GM19397 (cell line): ENCODE measurements around the gene FAM53B.

Experiments
- ATAC-seq: cut with Tn5 transposase; IDR thresholded peaks from one replicate; pipeline ENCODE4 v1.9.1; 2021; ENCODE audit warnings: mild to moderate bottlenecking, moderate library complexity; ENCODE audit not compliant: unreplicated experiment

The FAM53B gene

GRCh38 chr10:124711145-124711544 is 33.0 kb downstream of the FAM53B start:
- ATAC-seq, result no peak

GRCh38 chr10:124710266-124710881 is 33.8 kb downstream of the FAM53B start:
- ATAC-seq, result no peak

- no peak for ATAC-seq
Measured at GRCh38 chr10:124709861-124710260, 34.3 kb downstream of the FAM53B start.

- ATAC-seq, result no peak
Measured at GRCh38 chr10:124708922-124709520, 35.2 kb downstream of the FAM53B start.

- ATAC-seq, result no peak
Measured at GRCh38 chr10:124708246-124708779, 35.9 kb downstream of the FAM53B start.

DNA sequence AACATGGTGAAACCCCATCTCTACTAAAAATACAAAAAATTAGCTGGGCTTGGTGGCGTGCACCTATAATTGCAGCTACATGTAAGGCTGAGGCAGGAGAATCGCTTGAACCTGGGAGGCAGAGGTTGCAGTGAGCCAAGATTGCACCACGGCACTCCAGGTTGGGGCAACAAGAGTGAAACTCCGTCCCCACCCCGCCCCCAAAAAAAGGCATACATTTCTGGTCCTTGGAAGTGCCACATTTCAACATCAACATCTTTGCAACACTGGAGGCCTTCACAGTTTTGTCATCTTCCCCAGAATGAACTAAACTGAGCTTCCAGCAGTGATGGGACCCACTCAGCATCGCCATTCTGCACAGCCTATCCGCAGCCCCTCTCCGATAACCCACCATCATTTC is 36.6 kb downstream of the FAM53B start:
- no peak for ATAC-seq

- no peak for ATAC-seq
Measured at GRCh38 chr10:124707144-124707467, 37.1 kb downstream of the FAM53B start.

DNA sequence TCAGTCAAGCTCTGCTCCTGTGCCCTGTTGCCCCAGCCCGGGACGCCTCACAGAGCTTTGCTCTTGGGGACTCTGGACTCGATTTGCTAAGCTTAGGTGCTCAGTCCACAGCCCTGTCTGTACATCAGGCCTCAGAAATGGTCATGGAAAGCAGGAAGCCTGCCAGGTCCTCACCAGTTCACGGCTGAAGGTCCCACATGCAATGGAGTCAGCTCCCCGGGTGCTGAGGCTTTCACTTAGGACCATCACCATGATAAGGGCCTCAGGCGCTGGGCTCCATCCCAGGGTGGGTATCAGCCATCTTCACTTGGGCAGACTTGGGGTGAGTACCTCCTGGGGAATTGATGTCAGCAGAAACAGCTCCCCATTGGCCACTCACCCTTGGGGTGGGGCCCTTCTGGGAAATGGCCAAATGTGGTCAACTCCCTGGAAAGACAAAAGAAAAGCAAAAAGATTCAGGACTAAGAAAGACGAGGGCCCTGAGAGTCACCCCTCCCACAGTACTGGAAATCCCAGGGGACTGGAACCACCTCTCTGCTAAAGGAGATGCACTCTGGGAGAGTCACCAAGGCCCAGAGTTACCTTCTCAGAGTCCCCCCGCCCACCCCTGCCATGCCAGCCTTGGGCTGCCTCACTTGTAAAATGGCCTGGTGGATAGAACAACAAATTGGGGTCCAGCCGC is 37.6 kb downstream of the FAM53B start:
- ATAC-seq, result no peak

GRCh38 chr10:124705817-124706461 is 38.2 kb downstream of the FAM53B start:
- no peak for ATAC-seq

GRCh38 chr10:124705381-124705740 is 38.8 kb downstream of the FAM53B start:
- no peak for ATAC-seq

DNA sequence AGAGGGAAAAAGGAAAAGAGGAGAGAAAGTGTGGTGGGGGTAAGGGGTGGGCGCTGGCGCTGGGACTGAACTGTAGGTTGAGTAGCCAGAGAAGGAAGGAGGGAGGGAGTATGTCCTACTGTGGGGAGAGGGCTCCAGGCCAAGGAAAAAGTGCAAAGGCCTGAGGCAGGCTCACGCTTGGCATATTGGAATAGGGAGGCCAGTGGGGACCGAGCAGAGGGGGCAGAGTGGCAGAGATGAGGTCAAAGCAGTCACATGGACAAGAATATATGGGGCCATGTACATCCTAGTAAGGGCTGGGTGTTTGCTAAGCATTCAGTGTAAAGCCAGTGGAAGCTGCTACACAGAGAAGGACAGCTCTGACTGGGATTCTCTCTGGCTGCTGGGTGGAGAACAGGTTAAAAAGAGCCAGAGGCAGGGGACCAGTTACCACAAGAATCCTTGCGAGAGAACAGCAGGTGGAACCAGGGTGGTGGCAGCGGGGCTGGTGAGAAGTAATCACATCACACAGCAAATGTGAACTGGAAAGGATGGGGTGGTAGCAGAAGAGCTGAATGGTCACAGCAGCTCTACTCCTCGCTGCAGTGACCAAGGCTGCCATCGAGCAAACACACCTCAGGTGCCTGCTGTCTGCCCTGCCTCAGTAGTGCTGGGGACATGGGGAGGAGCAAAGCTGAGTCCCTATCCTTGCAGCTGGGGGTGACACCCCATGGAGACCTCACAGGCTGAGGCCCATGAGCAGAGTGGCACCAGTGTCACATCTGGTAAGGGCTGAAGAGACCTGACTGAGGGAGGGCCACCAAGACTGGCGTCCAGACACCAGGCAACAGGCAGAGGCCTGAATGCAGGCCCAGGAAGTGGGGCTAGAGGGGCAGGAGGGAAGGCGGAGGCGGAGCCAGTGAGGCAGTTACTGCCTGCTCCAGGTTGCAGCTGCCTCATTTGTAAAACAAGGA is 39.5 kb downstream of the FAM53B start:
- ATAC-seq, result no peak

- no peak for ATAC-seq
Measured at GRCh38 chr10:124703778-124704427, 40.3 kb downstream of the FAM53B start.

DNA sequence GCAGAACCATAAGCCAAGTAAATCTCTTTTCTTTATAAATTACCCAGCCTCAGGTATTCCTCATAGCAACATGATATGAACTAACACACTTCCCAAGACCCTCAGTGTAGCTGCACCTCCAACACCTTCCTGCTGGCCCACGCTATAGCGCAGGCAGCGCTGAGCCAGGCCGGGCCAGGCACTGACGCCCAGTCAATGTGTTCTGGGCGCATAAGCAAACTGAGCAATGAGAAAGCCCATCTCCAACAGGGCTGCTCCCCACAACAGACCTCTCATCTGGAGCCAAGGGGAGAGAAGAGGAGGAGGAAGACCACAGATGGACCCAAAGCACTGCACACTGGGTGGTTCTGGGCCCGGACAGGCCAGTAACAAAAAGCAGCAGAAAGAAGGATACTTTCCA is 40.8 kb downstream of the FAM53B start:
- no peak for ATAC-seq

GRCh38 chr10:124701881-124702656 is 42.1 kb downstream of the FAM53B start:
- ATAC-seq, result no peak

GRCh38 chr10:124701435-124701834 is 42.7 kb downstream of the FAM53B start:
- no peak for ATAC-seq

DNA sequence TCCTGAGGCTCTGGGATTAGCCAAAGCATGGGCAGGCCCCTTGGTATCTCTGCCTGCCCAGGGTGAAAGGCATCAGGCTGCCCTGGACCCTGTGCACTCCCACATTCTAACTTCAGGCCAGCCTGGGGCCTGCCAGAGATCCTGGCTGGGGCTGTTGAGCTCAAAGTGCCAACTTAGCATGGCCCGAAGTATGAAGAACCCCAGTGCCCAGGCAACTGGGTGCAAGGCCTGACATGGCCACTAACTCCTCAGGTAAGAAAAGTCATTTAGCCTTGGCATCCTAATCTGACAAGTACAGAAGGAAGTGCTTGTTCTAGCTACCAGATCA is 43.2 kb downstream of the FAM53B start:
- no peak for ATAC-seq

DNA sequence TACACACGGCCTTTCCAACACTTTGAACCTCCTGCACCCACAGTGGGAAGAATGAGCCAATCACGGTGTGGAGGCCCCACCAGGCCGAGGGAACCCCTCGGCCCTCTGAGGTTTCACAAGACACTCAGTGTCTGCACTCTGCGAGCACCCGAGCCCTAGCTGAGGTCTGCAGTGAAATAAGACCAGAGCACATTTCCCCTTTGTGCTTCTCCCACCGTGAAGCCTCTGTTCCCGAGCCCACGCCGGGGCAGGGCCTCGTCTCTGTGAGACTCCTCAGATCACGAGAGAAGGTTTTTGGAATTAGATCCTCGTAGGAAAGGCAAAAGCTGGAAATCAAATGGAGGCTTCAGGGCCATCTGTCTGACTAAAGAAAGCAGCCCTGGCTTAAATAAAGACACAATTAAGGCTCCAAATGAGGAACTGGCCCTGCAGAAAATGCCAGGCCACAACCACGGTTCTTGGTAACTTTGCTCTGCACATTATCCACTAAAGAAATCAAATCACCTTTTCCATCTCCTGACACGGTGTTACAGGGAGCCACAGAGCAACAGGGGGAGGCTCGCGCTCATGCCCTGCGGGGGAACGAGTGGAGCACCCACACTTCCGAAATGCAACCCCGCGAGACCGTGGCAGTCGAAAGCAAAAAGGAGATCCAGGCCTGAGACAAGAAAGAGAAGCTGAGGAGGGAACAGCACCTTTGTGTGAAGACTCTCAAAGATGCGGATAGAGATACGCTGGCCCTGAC is 43.7 kb downstream of the FAM53B start:
- no peak for ATAC-seq

DNA sequence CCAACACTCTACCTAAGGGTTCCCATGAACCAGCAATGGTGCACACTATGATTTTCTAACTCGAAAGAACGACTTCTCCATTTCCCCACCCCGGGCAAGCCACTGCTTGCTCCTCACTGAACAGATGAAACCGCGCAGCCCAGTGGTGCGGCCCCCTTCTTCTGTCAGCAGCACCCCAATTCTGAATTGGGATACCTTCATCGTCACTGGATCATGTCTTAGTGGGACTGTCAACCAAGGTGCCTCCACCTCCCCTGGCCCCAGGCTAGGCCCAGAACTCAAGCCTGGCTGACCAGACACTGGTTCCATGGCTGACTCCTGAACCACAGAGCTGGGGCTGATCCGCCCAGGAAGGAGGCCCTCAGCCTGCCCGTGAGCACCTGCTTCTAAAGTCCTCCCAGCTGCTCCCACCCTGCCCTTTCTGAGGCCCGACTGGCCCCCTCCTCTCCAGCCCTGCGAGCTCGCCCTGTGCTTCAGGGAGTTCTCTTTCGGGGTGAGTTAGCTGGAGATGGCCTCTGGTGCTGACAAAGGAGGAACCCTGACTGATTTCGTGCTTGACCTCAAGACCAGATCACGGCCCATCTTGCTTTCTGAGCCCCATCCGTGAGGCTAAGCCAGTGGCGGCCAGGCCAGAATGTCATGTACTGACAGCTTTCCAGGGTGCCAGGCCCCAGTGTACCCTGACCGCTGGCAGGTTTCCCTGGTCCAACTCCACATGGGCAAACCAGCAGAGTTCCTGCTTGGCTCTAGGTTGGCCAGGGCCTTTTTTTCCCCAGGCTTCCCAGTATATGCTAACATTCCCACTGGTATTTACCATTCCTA is 44.5 kb downstream of the FAM53B start:
- ATAC-seq, result no peak
